PC-9 (cell line): ENCODE data around the gene CPVL. TPM values are rescaled to one million over a fixed set of nuclear protein-coding genes. Genes with fewer than 3 reads are reported as not detected.

Experiments used
- BruUV-seq: library from RNA; stranded (reverse); fragments of 400-500 nt; replicated peaks from 2 replicates; lab custom pipeline; 2021; lab: Mats Ljungman, UMichigan
- CTCF ChIA-PET: fragments of 300-600 bp; sonication (Branson Sonifier 250); formaldehyde crosslinking; loops from one replicate; lab custom pipeline; 2022; ENCODE audit warnings: antibody characterized with exemption; lab: Charles Lee
- POLR2A ChIA-PET: fragments of 300-600 bp; sonication (Branson Sonifier 250); formaldehyde crosslinking; loops from one replicate; lab custom pipeline; 2022; ENCODE audit warnings: antibody characterized with exemption; ENCODE audit not compliant: unreplicated experiment; lab: Charles Lee
- DNase-seq, 2 experiments: peaks; one replicate each; pipeline versions ENCODE4 v3.0.0 to v3.0.0-alpha.2; 2015 to 2022; ENCODE audit warnings: mixed read lengths in 1 of 2
- H2AFZ ChIP-seq: fragments of 200-600 bp; sonication (generic); 2 replicates; pipeline ENCODE4 v1.8.1; 2017; ENCODE audit warnings: antibody characterized with exemption
- H3F3A ChIP-seq: fragments of 200-600 bp; sonication (generic); 2 replicates; pipeline ENCODE4 v1.8.1; 2017; ENCODE audit warnings: antibody characterized with exemption, mild to moderate bottlenecking, low read depth; ENCODE audit not compliant: insufficient read depth
- H3K27ac ChIP-seq: fragments of 200-600 bp; sonication (generic); 2 replicates; pipeline ENCODE4 v1.6.1; 2016; ENCODE audit warnings: mixed run types
- H3K27me3 ChIP-seq: fragments of 200-600 bp; sonication (generic); 2 replicates; pipeline ENCODE4 v1.6.1; 2016; ENCODE audit warnings: low read depth, mixed run types; ENCODE audit not compliant: insufficient read depth
- H3K36me3 ChIP-seq: fragments of 200-600 bp; sonication (generic); 2 replicates; pipeline ENCODE4 v1.6.1; 2016; ENCODE audit warnings: low read depth, mixed run types
- H3K4me1 ChIP-seq: fragments of 200-600 bp; sonication (generic); replicated peaks from 2 replicates; pipeline ENCODE4 v1.6.1; 2016; ENCODE audit warnings: mixed run types; ENCODE audit not compliant: insufficient read depth
- H3K4me2 ChIP-seq: fragments of 200-600 bp; sonication (generic); 2 replicates; pipeline ENCODE4 v1.6.1; 2017; ENCODE audit warnings: mixed run types
- H3K4me3 ChIP-seq: fragments of 200-600 bp; sonication (generic); 2 replicates; pipeline ENCODE4 v1.6.1; 2016; ENCODE audit warnings: mixed run types
- H3K79me2 ChIP-seq: fragments of 200-600 bp; sonication (generic); 2 replicates; pipeline ENCODE4 v1.6.1; 2017; ENCODE audit warnings: low read depth, mixed run types
- H3K9me2 ChIP-seq: fragments of 200-600 bp; sonication (generic); 2 replicates; pipeline ENCODE4 v1.8.1; 2017; ENCODE audit warnings: mild to moderate bottlenecking; ENCODE audit not compliant: insufficient read depth
- H3K9me3 ChIP-seq: fragments of 200-600 bp; sonication (generic); 2 replicates; pipeline ENCODE4 v1.8.1; 2016; ENCODE audit warnings: low read depth; ENCODE audit not compliant: insufficient read depth
- H4K20me1 ChIP-seq: fragments of 200-600 bp; sonication (generic); 2 replicates; pipeline ENCODE4 v1.8.1; 2017; ENCODE audit not compliant: insufficient read depth
- EZH2 ChIP-seq: fragments of 200-600 bp; sonication (generic); IDR thresholded peaks from 2 replicates; pipeline ENCODE4 v1.8.0; 2017; ENCODE audit warnings: antibody characterized with exemption, low read depth
- intact Hi-C: fragments of 100-400 bp; cut with micrococcal nuclease; formaldehyde crosslinking; loops from one replicate; pipeline ENCODE4 v1.10.0; 2022; ENCODE audit not compliant: unreplicated experiment
- total RNA-seq: library from RNA; stranded (reverse); gene quantifications from 2 replicates; pipeline ENCODE4 v1.2.3, GENCODE V29; 2021
- TF ChIP-seq, protein P1 (sequence below): fragments of 200-600 bp; sonication (generic); conservative IDR thresholded peaks from 2 replicates; pipeline ENCODE4 v1.6.1; 2017; ENCODE audit warnings: mixed run types, antibody characterized with exemption, mild to moderate bottlenecking, moderate library complexity

CPVL gene
- total RNA-seq, 1 experiment from 2014 or later, result not detected

DNA sequence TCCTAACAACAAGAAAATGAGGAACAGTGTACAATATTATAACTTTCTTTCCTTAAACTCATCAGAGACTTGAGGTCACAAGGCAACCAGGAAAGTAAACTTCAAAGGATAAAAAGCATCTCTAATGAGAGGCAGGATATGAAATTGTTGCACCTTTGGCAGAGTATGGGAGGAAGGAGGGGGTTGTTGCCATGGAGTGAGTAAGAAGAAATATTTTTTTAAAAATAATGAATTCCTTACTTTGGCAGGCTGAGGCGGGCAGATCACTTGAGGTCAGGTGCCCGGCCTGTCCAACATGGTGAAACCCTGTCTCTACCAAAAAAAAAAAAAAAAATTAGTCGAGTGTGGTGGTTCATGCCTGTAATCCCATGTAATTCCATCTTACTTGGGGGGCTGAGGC, 27.1 kb upstream of the CPVL start:
- no peak for DNase-seq
- Histone ChIP-seq H3K9me3 (no peaks in the 10 kb centered on the region), H3K79me2 (no peaks in the 10 kb centered on the region), H3K4me2 (no peak overlapping the region), H2AFZ (no peak overlapping the region), H3K9me2 (no peaks in the 10 kb centered on the region), H3K4me3 (no peak overlapping the region), H3F3A (no peaks in the 10 kb centered on the region), H4K20me1 (no peaks in the 10 kb centered on the region), H3K36me3 (no peaks in the 10 kb centered on the region), H3K27me3 (no peaks in the 10 kb centered on the region), H3K4me1 (no peaks in the 10 kb centered on the region), H3K27ac (no peak overlapping the region)
- ChIA-PET POLR2A (no interaction called here), CTCF (no interaction called here)
- BruUV-seq, result no TSS peak
- intact Hi-C loops, result no loop called here
- TF ChIP-seq, protein P1, sequence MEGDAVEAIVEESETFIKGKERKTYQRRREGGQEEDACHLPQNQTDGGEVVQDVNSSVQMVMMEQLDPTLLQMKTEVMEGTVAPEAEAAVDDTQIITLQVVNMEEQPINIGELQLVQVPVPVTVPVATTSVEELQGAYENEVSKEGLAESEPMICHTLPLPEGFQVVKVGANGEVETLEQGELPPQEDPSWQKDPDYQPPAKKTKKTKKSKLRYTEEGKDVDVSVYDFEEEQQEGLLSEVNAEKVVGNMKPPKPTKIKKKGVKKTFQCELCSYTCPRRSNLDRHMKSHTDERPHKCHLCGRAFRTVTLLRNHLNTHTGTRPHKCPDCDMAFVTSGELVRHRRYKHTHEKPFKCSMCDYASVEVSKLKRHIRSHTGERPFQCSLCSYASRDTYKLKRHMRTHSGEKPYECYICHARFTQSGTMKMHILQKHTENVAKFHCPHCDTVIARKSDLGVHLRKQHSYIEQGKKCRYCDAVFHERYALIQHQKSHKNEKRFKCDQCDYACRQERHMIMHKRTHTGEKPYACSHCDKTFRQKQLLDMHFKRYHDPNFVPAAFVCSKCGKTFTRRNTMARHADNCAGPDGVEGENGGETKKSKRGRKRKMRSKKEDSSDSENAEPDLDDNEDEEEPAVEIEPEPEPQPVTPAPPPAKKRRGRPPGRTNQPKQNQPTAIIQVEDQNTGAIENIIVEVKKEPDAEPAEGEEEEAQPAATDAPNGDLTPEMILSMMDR, result no peak
- TF ChIP-seq EZH2, result no peak

GRCh38 chr7:29170781-29171180, 24.4 kb upstream of the CPVL start:
- Histone ChIP-seq H3K4me2 (no peak overlapping the region), H3K36me3 (no peaks in the 10 kb centered on the region), H3K27ac (no peak overlapping the region), H3K4me3 (no peak overlapping the region), H3K79me2 (no peaks in the 10 kb centered on the region), H4K20me1 (no peaks in the 10 kb centered on the region), H3K9me3 (no peaks in the 10 kb centered on the region), H3K4me1 (no peaks in the 10 kb centered on the region), H3K27me3 (no peaks in the 10 kb centered on the region), H3K9me2 (no peaks in the 10 kb centered on the region), H2AFZ (no peak overlapping the region), H3F3A (no peaks in the 10 kb centered on the region)
- no peak for DNase-seq
- POLR2A ChIA-PET, result no interaction called here
- TF ChIP-seq EZH2, result no peak
- TF ChIP-seq, protein P1, result no peak
- CTCF ChIA-PET, result no interaction called here
- no TSS peak for BruUV-seq
- intact Hi-C loops, result no loop called here

DNA sequence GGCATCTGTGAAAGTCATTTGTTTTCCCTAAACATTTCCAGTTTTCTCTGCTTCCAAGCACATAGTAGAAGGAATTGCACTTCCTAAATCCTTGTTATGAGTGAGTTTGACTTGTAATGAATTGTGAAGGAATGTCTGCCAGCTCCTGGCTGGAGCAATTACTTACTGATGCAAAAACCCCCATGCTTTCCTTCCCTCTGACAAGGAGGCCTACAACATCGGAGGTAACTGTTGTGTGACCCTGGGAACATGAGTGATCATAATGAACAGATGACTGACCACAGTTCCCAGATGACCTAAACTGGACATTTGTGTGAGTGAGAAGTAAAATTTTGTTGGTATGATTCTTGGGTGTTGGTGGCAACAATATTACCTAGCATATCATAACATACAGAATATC, 21.4 kb upstream of the CPVL start:
- peaks cover 7% of the 10 kb centered on the region; the same call in 1 of the 2 replicates for H3K9me3 ChIP-seq
- no peak overlapping the region for H3K4me3 ChIP-seq
- no peak overlapping the region for H2AFZ ChIP-seq
- no peaks in the 10 kb centered on the region for H3K9me2 ChIP-seq
- POLR2A ChIA-PET, result no interaction called here
- TF ChIP-seq, protein P1, result no peak
- TF ChIP-seq EZH2, result no peak
- H3F3A ChIP-seq, result no peaks in the 10 kb centered on the region
- H4K20me1 ChIP-seq, result no peaks in the 10 kb centered on the region
- no peak for DNase-seq
- H3K4me1 ChIP-seq, result no peaks in the 10 kb centered on the region
- H3K79me2 ChIP-seq, result no peaks in the 10 kb centered on the region
- intact Hi-C loops, result no loop called here
- H3K27ac ChIP-seq, result no peak overlapping the region
- CTCF ChIA-PET, result no interaction called here
- no peaks in the 10 kb centered on the region for H3K27me3 ChIP-seq
- H3K36me3 ChIP-seq, result no peaks in the 10 kb centered on the region
- BruUV-seq, result no TSS peak
- no peak overlapping the region for H3K4me2 ChIP-seq
